ENCODE results near the gene FERMT3. TPM values are rescaled to one million over a fixed set of nuclear protein-coding genes. Genes with fewer than 3 reads are reported as not detected.

FERMT3 gene
- total RNA-seq, 1 donor from 2014 or later, result 15.7 TPM

DNA sequence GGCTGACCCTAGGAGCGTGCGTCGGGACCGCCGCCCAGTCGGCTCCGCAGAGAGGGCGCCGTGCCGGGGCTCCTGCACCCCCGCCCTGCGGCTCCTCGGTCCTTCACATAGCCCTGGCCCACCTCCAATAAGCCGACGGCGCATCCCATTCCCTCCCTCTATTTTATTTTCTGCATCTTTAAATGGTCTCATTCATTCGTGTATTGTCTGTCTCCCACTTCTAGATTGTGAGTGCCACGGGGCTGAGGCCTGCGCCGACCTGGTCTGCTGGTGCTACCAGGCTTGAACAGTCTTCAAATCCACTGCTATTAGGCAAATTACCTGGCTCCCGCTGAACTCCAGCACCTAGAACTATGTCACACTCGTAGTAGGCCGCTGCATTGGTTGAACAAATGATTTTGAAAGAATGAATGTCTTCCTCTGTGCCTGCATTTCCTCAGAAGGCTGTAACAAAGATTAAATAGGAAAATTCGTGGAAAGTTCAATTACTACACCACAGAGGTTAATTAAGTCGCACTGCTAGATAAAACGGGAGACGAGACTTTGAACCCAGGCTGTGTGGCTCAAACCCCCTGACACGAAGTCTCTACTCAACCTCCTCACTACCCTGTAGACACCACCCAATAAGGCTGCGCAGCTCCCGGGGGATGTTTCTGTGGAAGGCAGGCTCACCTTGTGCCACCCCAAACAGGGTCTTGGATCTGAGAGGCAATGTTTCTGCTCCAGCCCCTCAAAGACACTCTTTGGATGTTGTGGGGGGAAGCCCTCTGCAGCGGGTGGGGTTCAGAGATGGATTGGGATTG lies 41.4 kb downstream of the FERMT3 start:
- DNase-seq (ENCODE audit: low read depth in 2 of 2), result no peak

- DNase-seq (ENCODE audit: low read depth in 2 of 2), result no peak
Observed at GRCh38 chr11:64248578-64248977, 42.1 kb downstream of the FERMT3 start.

- DNase-seq (ENCODE audit: low read depth in 2 of 2), result no peak
Observed at GRCh38 chr11:64249038-64249437, 42.5 kb downstream of the FERMT3 start.

DNA sequence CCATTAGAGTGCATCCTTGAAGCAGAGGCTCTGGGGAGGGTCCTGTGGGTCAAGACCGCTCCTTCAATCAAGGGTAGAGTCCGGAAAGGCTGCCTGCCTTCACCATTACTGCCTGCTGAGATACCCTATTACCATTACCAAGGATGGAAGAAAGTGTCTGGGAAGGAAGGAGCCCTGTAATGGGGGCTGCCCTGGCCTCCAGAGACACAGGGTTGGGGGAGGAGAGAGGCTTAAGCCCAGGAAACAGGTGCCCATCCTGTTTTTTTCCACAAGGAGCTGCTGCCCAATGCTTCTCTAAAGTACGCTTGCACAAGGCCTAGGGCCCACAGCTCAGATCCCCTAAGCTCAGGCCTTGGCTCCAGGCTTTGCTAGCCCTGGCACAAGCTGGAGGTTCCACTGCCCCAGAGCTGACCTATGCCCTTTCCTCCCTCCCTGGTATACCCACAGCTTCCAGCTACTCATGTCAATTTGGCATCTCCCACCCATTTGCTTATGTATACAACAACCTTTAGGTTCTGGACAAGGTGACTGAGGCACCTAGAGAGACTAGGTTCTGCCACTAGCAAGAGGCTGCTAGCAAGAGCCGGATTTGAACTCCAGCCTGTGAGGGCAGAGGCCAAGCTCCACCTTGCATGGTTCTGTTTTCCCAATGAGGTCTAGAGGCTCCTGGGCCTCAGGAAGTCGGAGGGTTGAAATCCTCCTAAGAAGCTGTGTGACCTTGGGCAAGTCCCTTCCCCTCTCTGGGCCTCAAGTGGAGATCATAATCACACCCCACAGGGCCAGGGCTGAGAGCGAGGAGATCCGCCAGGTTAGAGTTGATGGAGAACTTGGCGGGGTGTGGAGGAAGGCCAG lies 43.3 kb downstream of the FERMT3 start:
- DNase-seq (ENCODE audit: low read depth in 2 of 2), result no peak

- DNase-seq (ENCODE audit: low read depth in 2 of 2), result no peak
Observed at GRCh38 chr11:64250415-64251015, 44.0 kb downstream of the FERMT3 start.

DNA sequence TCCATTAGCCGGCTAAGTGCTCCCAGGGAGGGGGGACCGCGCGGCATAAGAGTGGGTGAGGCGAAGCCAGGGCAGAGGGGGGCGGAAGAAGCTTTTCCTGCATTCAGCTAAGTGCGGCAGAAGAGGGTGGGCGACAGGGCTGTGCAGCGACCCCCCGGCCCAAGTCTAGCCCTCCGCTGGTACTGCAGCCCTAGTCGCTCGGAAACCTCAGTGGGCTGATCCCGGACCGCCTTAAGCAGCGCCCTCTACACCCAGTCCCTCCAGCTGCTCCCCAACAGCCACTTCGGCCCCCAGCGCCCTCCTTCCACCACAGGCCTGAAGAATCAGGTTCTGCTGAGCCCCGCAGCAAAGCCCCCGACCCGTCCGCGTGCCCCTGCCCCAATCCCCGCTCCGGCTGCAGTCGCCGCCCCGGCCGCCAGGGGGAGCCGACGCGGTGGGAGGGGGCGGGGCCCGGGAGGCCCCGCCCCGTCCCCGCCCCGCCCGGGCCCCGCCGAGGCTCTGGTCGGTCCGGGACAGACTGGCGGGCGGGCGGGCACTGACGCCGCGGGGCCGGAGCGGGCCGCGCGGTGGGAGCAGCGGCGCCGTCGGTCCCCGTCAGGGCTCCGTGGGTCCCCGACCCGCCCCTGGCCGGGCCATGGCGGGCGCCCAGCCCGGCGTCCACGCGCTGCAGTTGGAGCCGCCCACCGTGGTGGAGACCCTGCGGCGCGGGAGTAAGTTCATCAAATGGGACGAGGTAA lies 44.7 kb downstream of the FERMT3 start, which contains the start of gene PLCB3:
Gene PLCB3, plus strand, starts transcription at position 515 of the 737 bp plus-strand sequence. Its CDS starts 120 bp downstream, at position 635.
- DNase-seq (ENCODE audit: low read depth in 2 of 2), result peak in 1 of 2 donors; percentile 54

GRCh38 chr11:64251753-64252002 lies 45.2 kb downstream of the FERMT3 start:
- no peak for DNase-seq (ENCODE audit: low read depth in 2 of 2)

GRCh38 chr11:64252003-64252872 lies 45.7 kb downstream of the FERMT3 start:
- DNase-seq (ENCODE audit: low read depth in 2 of 2), result no peak

DNA sequence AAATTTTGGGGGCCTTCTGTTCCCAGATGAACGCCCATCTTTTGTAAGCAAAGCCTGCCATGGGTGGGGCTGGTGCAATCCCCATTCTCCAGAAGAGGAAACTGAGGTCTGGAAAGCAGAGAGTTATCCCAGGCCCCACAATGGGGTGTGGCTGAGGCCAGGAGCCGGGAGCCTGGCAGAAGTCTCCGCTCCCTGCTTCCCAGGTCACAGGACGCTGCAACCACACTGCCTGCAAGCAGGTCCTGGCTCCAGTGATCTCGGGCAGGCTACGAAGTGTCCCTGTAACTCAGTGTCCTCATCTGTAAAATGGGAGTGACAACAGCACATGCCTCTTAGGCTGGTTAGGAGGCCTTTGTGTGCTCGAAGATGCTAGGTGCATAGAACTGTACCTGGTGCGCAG lies 46.5 kb downstream of the FERMT3 start:
- no peak for DNase-seq (ENCODE audit: low read depth in 2 of 2)

GRCh38 chr11:64253481-64253880 lies 47.0 kb downstream of the FERMT3 start:
- no peak for DNase-seq (ENCODE audit: low read depth in 2 of 2)

- DNase-seq (ENCODE audit: low read depth in 2 of 2), result no peak
Observed at GRCh38 chr11:64254326-64254725, 47.8 kb downstream of the FERMT3 start.

DNA sequence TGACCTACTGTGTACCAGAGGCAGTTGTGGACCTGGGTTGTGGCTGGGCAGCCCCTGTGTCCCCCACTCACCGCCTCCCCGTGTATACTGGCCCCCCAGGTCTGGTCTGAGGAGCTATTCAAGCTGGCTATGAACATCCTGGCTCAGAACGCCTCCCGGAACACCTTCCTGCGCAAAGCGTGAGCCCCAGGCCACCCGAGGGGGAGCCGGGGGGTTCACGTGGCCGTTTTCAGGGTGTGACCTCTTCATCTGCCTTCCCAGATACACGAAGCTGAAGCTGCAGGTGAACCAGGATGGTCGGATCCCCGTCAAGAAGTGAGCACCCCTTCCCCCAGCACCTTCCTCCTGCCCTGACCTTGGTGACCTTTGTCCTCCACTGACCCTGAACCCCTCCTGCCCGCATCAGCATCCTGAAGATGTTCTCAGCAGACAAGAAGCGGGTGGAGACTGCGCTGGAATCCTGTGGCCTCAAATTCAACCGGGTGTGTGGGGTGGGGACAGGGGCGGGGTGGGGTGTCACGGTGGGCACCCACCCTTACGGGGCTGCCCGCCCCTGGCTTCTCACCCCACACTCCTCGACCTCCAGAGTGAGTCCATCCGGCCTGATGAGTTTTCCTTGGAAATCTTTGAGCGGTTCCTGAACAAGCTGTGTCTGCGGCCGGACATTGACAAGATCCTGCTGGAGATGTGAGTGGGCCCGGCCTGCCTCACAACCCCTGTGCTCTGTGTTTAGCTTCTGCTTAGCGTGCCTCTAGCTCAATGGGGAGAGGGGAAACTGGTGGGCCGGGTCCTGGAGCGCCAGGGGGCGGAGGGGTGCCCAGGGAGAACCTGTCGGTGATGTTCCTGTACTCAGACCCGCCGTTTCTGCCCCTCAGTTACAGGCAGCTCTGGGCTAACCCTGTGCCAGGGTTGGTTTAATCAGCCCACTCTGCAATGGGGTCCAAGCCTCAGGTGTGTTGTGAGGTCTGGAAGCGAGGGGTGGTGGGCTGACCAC lies 48.9 kb downstream of the FERMT3 start:
- no peak for DNase-seq (ENCODE audit: low read depth in 2 of 2)

DNA sequence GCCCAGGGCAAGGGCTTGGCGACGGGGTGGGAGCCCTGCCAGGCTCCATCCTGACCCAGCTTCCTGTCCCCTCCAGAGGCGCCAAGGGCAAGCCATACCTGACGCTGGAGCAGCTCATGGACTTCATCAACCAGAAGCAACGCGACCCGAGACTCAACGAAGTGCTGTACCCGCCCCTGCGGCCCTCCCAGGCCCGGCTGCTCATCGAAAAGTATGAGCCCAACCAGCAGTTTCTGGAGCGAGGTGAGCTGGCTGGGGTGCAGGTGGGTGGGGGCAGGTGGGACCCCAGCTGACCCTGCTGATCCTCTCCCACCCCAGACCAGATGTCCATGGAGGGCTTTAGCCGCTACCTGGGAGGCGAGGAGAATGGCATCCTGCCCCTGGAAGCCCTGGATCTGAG lies 49.8 kb downstream of the FERMT3 start:
- no peak for DNase-seq (ENCODE audit: low read depth in 2 of 2)

DNA sequence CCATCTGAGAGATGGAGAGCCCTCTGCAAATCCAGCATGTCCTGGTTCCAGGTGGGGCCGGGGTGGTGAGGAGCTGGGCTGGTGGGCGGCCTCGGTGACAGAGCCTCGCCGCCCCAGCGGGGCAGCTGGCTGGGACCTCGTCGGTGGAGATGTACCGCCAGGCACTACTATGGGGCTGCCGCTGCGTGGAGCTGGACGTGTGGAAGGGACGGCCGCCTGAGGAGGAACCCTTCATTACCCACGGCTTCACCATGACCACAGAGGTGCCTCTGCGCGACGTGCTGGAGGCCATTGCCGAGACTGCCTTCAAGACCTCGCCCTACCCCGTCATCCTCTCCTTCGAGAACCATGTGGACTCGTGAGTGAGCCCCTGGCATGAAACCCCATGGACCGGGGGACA lies 51.8 kb downstream of the FERMT3 start:
- no peak for DNase-seq (ENCODE audit: low read depth in 2 of 2)

DNA sequence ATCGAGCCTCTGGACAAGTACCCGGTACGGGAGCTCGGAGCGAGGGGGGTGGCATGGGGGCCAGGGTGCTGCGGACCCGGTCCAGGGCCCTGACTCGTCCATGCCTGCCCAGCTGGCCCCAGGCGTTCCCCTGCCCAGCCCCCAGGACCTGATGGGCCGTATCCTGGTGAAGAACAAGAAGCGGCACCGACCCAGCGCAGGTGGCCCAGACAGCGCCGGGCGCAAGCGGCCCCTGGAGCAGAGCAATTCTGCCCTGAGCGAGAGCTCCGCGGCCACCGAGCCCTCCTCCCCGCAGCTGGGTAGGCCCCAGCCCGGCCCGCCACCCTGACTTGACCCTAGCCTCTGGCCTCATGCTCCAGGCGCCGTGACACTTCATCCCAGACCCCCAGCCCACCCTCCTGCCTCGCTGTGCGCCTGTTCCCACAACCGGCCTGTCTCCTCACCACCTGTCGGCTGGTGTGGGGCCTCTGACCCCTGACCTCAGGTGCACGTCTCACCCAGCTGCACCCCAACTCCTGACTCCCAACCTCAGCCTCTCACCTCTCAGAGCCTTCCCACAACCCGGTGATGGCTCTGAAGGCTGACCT lies 52.5 kb downstream of the FERMT3 start:
- DNase-seq (ENCODE audit: low read depth in 2 of 2), result no peak

- no peak for DNase-seq (ENCODE audit: low read depth in 2 of 2)
Observed at GRCh38 chr11:64259533-64260067, 53.1 kb downstream of the FERMT3 start.

DNA sequence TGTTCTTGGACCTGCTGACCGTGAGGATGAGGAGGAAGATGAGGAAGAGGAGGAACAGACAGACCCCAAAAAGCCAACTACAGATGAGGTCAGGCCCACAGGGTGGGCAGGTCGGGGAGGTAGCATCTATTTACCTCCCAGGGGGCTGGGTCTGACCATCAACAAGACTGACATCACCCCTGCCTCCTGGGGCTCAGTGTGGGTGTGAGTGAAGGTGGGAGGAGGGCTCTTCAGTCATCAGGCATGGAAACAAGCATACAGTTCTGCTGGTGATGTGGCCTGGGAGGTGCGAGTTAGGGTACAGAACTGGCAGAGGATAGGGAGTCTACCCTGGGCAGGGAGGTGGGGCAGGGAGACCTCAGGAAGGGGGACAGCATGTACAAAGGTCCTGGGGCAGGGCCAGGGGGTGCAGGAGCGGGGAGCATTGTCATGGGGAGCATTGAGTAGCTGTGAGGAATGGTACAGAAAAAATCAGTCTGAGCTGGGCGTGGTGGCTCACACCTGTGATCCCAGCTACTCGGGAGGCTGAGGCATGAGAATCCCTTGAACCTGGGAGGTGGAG lies 53.7 kb downstream of the FERMT3 start:
- DNase-seq (ENCODE audit: low read depth in 2 of 2), result no peak

- DNase-seq (ENCODE audit: low read depth in 2 of 2), result no peak
Observed at GRCh38 chr11:64261556-64262080, 55.1 kb downstream of the FERMT3 start.

Data from dermis microvascular lymphatic vessel endothelial cell (primary cell).